BLaER1 treated with 17β-estradiol and CSF1 and Interleukin-3, amounts not matched to agents 10 nM and 100 nM (cell line): ENCODE results near the gene A3GALT2.
"Not testable (repeated sequence)": the region's sequence is repeated elsewhere in the genome, so short reads cannot be mapped to it uniquely, and the experiment has no call there.

ENCODE experiments used
- H3K27ac ChIP-seq, 11 experiments: shearing (Covaris generic); formaldehyde crosslinking; 2 replicates each; pipeline ENCODE4 v1.8.1; 2022
- H3K27me3 ChIP-seq, 11 experiments: shearing (Covaris generic); formaldehyde crosslinking; 2 replicates each; pipeline ENCODE4 v1.8.1; 2022
- H3K36me3 ChIP-seq, 11 experiments: shearing (Covaris generic); formaldehyde crosslinking; 2 replicates each; pipeline ENCODE4 v1.8.1; 2022
- H3K4me1 ChIP-seq, 10 experiments: shearing (Covaris generic); formaldehyde crosslinking; 2 replicates each; pipeline ENCODE4 v1.8.1; 2022
- H3K4me2 ChIP-seq, 11 experiments: shearing (Covaris generic); formaldehyde crosslinking; 2 replicates each; pipeline ENCODE4 v1.8.1; 2022
- H3K4me3 ChIP-seq, 10 experiments: shearing (Covaris generic); formaldehyde crosslinking; 2 replicates each; pipeline ENCODE4 v1.8.1; 2022
- H3K9ac ChIP-seq, 11 experiments: shearing (Covaris generic); formaldehyde crosslinking; 2 replicates each; pipeline ENCODE4 v1.8.1; 2022
- H3K9me3 ChIP-seq, 11 experiments: shearing (Covaris generic); formaldehyde crosslinking; replicated peaks in 1 of 11; 2 replicates each; pipeline ENCODE4 v1.8.1; 2022
- H4K20me1 ChIP-seq, 11 experiments: shearing (Covaris generic); formaldehyde crosslinking; 2 replicates each; pipeline ENCODE4 v1.8.1; 2022
- Cebpa-rat ChIP-seq, 11 experiments: shearing (Covaris generic); IDR thresholded peaks; 2 replicates each; pipeline ENCODE4 v1.8.1; 2022

A3GALT2 gene

DNA sequence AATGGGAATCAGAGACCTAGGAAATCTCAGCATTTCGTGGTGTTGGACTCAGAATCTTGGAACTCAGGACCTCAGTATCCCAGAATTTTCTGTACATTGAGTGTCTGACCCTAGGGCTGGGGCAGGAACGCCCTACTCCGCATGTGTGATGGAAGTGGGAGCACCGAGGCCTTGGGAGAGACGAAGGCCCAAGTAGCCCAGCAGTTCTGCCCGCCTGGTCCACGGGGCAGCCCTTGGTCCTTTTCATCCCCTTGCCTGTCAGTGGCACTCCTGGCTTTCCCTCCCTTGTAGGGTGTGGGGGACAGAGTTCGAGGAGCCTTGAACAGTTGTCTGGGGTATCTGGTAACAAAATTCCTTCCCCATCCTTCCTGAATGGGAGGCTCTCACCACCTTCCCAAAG, 10.2 kb downstream of the A3GALT2 start:
- no peaks in the 10 kb centered on the region for H3K27me3 ChIP-seq

DNA sequence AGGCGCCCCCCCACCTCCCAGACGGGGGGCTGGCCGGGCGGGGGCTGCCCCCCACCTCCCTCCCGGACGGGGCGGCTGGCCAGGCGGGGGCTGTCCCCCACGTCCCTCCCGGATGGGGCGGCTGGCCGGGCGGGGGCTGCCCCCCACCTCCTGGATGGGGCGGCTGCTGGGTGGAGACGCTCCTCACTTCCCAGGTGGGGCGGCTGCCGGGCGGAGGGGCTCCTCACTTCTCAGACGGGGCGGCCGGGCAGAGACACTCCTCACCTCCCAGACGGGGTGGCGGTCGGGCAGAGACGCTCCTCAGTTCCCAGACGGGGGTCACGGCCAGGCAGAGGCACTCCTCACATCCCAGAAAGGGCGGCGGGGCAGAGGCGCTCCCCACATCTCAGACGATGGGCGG, 11.5 kb downstream of the A3GALT2 start:
- not testable (repeated sequence) for H3K27me3 ChIP-seq, H3K27ac ChIP-seq, H3K4me3 ChIP-seq, H3K9ac ChIP-seq, H3K36me3 ChIP-seq, H4K20me1 ChIP-seq, H3K4me2 ChIP-seq
- peaks cover 12 to 33% (median 24%) of the 10 kb centered on the region in 10 experiments for H3K4me1 ChIP-seq
- H3K9me3 ChIP-seq = peaks cover 0 to 22% (median 13%) of the 10 kb centered on the region in 11 experiments; a peak in 15 of 22 replicates

More for the DNA sequence above, 10.2 kb downstream of the A3GALT2 start:
- no peak overlapping the region for H3K4me2 ChIP-seq
- no peak overlapping the region for H3K27ac ChIP-seq
- no peak overlapping the region for H3K4me3 ChIP-seq
- no peak for TF ChIP-seq Cebpa-rat (IDR thresholded peaks at IDR 0.05)
- no peak overlapping the region for H3K9ac ChIP-seq
- no peaks in the 10 kb centered on the region for H3K36me3 ChIP-seq
- H3K4me1 ChIP-seq = peaks cover 18 to 32% (median 27%) of the 10 kb centered on the region in 10 experiments
- H3K9me3 ChIP-seq = peaks cover 0 to 22% (median 13%) of the 10 kb centered on the region in 11 experiments; a peak in 15 of 22 replicates
- no peaks in the 10 kb centered on the region for H4K20me1 ChIP-seq

DNA sequence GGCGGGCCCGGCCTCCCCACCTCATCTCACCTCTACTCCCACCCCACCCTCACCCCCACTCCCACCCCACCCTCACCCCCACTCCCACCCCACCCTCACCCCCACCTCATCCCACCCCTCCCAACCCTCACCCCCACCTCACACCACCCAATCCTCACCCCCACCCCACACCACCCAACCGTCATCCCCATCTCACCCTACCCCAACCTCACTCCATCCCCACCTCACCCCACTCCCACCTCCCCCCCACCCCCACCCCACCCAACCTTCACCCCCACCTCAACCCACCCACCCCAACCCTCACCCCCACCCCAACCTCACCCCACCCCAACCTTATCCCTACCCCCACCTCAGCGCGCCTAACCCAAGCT, 13.4 kb downstream of the A3GALT2 start:
- H3K9me3 ChIP-seq = peaks cover 0 to 22% (median 13%) of the 10 kb centered on the region in 11 experiments; a peak in 15 of 22 replicates
- H3K4me1 ChIP-seq = peaks cover 17 to 27% (median 22%) of the 10 kb centered on the region in 10 experiments
- H3K36me3 ChIP-seq = peaks cover 0 to 2% (median 0%) of the 10 kb centered on the region in 11 experiments; a peak in 1 of 22 replicates
- H3K27me3 ChIP-seq = no peaks in the 10 kb centered on the region
- H3K4me3 ChIP-seq = no peak overlapping the region
- TF ChIP-seq Cebpa-rat (IDR thresholded peaks at IDR 0.05) = no peak
- no peak overlapping the region for H3K9ac ChIP-seq
- no peak overlapping the region for H3K4me2 ChIP-seq
- no peak overlapping the region for H3K27ac ChIP-seq
- H4K20me1 ChIP-seq = no peaks in the 10 kb centered on the region

DNA sequence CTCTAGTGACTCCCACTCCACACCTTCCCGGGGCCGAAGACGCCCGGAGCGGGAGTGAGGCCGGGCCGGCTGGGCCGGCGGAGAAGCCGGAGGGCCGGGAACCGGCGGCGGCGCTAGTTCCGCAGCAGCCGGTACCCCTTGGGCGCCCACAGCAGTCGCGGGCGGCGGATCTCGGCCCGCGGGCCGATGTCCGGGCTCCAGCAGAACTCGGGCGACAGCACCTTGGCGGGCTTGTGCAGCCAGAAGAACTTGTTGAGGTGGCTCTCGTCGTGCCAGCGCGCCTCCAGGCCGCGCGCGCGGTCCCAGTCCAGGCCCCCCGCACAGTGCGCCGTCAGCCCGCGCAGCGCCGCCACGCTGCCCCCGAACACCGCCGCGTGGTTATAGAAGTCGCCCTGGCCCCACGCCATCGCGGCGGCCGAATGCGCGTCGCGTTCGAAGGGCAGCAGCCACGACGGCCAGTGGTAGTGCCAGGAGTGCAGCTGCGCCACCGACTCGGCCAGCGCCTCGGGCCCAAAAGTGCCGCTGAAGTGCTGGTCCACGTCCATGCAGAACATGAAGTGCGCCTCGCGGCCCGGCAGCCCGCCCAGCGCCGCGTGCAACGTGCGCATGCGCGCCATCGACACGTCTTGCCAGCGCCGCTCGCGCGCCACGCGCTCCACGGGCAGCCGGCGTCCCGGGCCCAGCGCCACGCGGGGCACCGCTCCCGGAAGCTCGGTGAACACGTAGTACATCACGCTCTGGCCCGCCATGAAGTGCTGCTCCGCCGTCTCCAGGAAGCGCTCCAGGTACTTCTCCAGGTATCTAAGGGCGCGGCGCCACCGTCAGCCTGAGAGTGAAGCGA, 14.0 kb downstream of the A3GALT2 start:
- peak overlapping the region; percentile 8 to 71 (median 59); a peak in 21 of 22 replicates for H3K4me2 ChIP-seq

DNA sequence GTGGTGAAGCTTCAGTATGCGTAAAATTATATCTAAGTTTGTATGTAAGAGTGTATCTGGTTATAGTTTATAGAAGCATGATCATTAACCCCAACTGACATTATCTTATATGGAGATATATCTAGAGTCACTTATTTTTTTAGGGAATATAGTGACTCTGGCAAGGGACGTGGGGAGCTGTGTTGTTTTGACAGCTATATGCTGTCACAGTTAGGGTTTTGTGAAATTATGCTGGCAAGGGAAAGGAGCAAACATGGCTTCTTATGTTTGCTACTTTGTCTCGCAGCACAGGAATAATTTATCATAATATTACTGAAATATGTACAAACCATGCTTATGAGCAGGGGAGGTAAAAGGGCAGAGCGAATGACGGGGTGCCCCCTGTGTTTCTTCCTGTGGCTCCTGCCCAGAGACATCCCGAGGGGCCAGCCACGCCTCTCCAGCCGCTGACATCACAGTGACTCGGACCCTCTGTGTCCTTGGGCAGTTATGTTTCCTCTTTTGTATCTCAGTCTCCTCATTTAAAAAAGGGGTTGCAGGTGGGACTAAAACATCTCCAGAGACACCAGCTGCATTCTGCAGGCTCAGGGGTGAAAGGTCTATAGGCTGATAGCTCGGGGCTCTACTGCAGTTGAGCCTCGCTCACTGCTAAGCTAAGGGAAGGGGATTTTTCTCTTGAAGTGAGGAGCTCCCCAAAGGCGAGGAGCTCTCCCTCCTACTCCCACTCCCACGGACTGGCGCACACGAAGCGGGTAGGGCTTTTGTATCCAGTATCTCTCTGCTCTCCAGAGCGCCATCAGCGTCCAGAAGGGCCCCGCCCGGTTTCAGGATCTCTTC, 14.9 kb downstream of the A3GALT2 start:
- H3K27me3 ChIP-seq = no peaks in the 10 kb centered on the region
- H3K36me3 ChIP-seq = peaks cover 0 to 16% (median 6%) of the 10 kb centered on the region in 11 experiments; a peak in 14 of 22 replicates
- H3K9ac ChIP-seq = peak overlapping the region in 3 of 11 experiments; percentile 5 to 33 (median 23); a peak in 2 of 22 replicates
- peaks cover 0 to 22% (median 13%) of the 10 kb centered on the region in 11 experiments; a peak in 15 of 22 replicates for H3K9me3 ChIP-seq
- TF ChIP-seq Cebpa-rat (IDR thresholded peaks at IDR 0.05) = no peak
- no peaks in the 10 kb centered on the region for H4K20me1 ChIP-seq
- no peak overlapping the region for H3K4me3 ChIP-seq
- H3K4me2 ChIP-seq = peak overlapping the region; percentile 8 to 71 (median 59); a peak in 21 of 22 replicates
- peaks cover 26 to 40% (median 33%) of the 10 kb centered on the region in 10 experiments for H3K4me1 ChIP-seq
- peak overlapping the region in 2 of 11 experiments; percentile 10 to 21; a peak in 1 of 22 replicates for H3K27ac ChIP-seq

More for the DNA sequence above, 14.0 kb downstream of the A3GALT2 start:
- Histone ChIP-seq H4K20me1 (no peaks in the 10 kb centered on the region), H3K9ac (peak overlapping the region in 3 of 11 experiments; percentile 5 to 33 (median 23); a peak in 2 of 22 replicates), H3K27me3 (no peaks in the 10 kb centered on the region), H3K4me3 (no peak overlapping the region), H3K9me3 (peaks cover 0 to 22% (median 13%) of the 10 kb centered on the region in 11 experiments; a peak in 15 of 22 replicates), H3K4me1 (peaks cover 23 to 33% (median 29%) of the 10 kb centered on the region in 10 experiments), H3K36me3 (peaks cover 0 to 8% (median under 1%) of the 10 kb centered on the region in 11 experiments; a peak in 6 of 22 replicates), H3K27ac (peak overlapping the region in 1 of 11 experiments; percentile 21; a peak in 1 of 22 replicates)
- TF ChIP-seq Cebpa-rat (IDR thresholded peaks at IDR 0.05) = no peak

DNA sequence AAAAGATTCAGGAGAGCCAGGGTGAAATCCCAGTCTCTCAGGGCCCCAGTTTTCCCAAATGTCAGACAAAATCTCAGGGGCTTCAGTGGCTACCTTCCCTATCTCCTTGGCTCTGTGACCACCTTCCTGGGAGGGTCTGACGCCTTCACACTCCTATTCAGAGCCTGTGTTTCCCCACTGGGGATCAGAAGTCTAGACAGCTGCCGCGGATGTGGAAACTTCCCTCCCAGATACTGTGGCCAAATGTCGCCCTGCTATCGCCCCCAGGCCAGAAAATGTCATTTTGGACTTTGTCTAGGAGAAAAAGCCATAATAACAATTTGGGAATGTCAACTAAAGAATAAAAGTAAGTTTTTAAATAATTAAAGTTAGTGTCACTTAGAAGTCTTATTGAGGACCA, 15.9 kb downstream of the A3GALT2 start:
- Histone ChIP-seq H3K27me3 (no peaks in the 10 kb centered on the region), H4K20me1 (no peaks in the 10 kb centered on the region), H3K9ac (no peak overlapping the region), H3K4me3 (no peak overlapping the region), H3K9me3 (peaks cover 0 to 15% (median 9%) of the 10 kb centered on the region in 11 experiments; a peak in 13 of 22 replicates), H3K4me1 (peaks cover 27 to 49% (median 41%) of the 10 kb centered on the region in 10 experiments), H3K4me2 (no peak overlapping the region), H3K27ac (no peak overlapping the region; a peak in 1 of 22 replicates), H3K36me3 (peaks cover 0 to 26% (median 16%) of the 10 kb centered on the region in 11 experiments; a peak in 16 of 22 replicates)
- no peak for TF ChIP-seq Cebpa-rat (IDR thresholded peaks at IDR 0.05)

DNA sequence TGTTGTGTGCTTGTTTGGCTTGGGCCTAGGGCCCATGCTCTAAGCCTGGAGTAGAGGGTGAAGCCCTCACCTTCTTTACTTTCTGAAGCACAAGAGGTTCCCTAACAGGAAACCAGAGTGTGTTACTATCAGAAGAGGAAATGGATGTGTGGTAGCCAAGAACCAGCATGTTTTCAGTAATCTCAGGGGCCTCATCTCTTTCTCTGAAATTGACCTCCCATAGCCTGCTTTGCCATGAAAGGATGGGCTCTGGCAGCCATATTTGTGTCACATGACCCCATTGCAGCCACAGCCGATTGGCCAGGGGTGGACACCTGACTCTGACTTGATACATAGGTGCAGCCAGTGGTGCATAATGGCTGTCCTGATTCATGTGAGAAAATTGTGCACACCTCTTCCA, 18.6 kb downstream of the A3GALT2 start:
- Histone ChIP-seq H3K27ac (peak overlapping the region in 2 of 11 experiments; percentile 6 to 22; a peak in 2 of 22 replicates), H3K4me2 (peak overlapping the region; percentile 22 to 58 (median 46); a peak in 21 of 22 replicates), H3K9me3 (no peaks in the 10 kb centered on the region), H4K20me1 (peaks cover 0 to 23% (median 13%) of the 10 kb centered on the region in 11 experiments; a peak in 12 of 22 replicates), H3K9ac (no peak overlapping the region), H3K27me3 (no peaks in the 10 kb centered on the region), H3K4me1 (peaks cover 27 to 60% (median 46%) of the 10 kb centered on the region in 10 experiments), H3K4me3 (no peak overlapping the region), H3K36me3 (peaks cover 20 to 53% (median 42%) of the 10 kb centered on the region in 11 experiments)
- 0 out of 22 replicates have a peak, but pooled peaks of 1 of the 11 experiments have one; percentile 13 for TF ChIP-seq Cebpa-rat (IDR thresholded peaks at IDR 0.05)

DNA sequence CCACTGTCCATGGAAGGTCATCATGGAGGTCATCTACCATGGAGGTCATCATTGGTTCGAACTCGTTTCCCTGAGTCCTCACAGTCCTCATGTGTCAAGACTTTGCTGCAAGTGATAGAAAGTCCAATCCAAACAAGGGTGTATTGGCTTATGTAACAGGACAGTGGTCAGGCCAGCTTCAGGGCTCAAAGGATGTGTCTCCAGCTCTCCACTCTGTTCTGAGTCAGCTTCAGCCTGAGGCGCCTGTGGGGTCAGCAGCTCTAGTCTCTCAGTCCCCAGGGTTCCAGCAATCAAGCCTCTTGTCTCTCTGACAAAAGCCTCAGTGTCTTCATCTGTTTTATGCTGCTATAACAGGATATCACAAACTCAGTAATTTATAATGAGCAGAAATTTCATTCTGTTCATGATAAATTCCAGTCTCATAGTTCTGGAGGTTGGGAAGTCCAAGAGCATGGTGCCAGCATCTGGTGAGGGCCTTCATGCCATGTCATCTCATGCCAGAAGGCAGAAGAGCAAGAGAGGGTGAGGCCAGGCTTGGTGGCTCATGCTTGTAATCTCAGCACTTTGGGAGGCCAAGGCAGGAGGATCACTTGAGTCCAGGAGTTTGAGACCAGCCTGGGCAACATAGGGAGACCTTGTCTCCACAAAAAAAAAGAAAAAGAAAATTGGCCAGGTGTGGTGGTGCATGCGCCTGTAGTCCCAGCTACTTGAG, 19.5 kb downstream of the A3GALT2 start:
- TF ChIP-seq Cebpa-rat (IDR thresholded peaks at IDR 0.05) = no peak
- Histone ChIP-seq H3K9me3 (no peaks in the 10 kb centered on the region), H3K4me3 (no peak overlapping the region), H3K36me3 (peaks cover 29 to 62% (median 51%) of the 10 kb centered on the region in 11 experiments), H3K4me2 (peak overlapping the region in 9 of 11 experiments; percentile 4 to 58 (median 47); a peak in 13 of 22 replicates), H3K27ac (no peak overlapping the region; a peak in 1 of 22 replicates), H3K4me1 (peaks cover 21 to 54% (median 39%) of the 10 kb centered on the region in 10 experiments), H3K27me3 (no peaks in the 10 kb centered on the region), H3K9ac (no peak overlapping the region), H4K20me1 (peaks cover 0 to 30% (median 13%) of the 10 kb centered on the region in 11 experiments; a peak in 12 of 22 replicates)
